ENCODE data around the gene CDCA5. TPM values are rescaled to one million over a fixed set of nuclear protein-coding genes. Genes with fewer than 3 reads are reported as not detected.

The CDCA5 gene
- total RNA-seq, 1 donor from 2014 or later, result 16.5 TPM

GRCh38 chr11:65130631-65131416, 47.0 kb upstream of the CDCA5 start:
- H3K4me3 Mint-ChIP-seq, result no peak overlapping the region
- no peaks in the 10 kb centered on the region for H3K27me3 Mint-ChIP-seq (ENCODE audit: low read depth)
- H3K36me3 Mint-ChIP-seq, result peaks cover 7% of the 10 kb centered on the region
- peaks cover 22% of the 10 kb centered on the region for H3K4me1 Mint-ChIP-seq
- H3K9me3 Mint-ChIP-seq, result no peaks in the 10 kb centered on the region
- DNase-seq (ENCODE audit: low spot score in 2 of 2, unreplicated experiment in 2 of 2), result no peak
- no peak for TF ChIP-seq CTCF (IDR thresholded peaks at IDR 0.05; ENCODE audit: unreplicated experiment)
- H3K27ac Mint-ChIP-seq, result no peak overlapping the region

DNA sequence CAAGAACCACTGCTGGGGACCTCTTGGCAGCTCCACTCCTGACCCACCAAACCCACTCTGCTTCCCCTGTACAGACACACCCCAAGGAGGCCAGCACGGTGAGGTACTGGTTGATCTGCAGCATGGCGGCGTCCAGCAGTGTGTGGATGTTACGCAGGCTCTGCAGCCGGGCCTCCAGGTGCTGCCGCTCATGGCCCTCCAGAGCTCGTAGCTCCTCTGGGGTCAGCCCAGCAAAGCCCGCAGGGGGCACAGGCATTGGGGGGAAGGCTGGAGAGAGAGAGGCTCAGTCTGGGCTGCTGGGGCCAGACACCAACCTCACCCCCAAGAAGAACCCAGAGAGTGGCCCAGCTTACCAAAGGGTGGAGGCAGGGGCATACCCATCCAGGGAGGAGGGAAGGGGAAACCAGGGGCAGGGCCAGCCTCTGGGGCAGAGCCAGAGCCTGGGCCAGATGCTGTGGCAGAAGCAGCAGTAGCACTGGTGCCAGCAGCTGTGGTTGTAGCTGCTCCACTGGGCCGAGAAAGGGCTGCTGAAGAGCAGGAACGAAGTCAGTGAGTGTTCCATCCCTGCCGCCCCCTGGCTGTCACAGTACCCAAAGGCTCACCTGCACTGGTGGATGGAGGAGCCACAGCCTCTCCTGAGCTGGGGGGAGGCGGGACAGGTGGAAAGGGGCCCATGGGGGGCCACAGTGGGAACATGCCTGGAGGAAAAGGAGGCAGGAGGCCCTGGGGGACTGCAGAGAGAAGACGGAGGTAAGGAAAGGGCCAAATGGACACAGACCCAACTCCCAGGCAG, 46.0 kb upstream of the CDCA5 start:
- no peak overlapping the region for H3K4me3 Mint-ChIP-seq
- H3K9me3 Mint-ChIP-seq, result no peaks in the 10 kb centered on the region
- H3K4me1 Mint-ChIP-seq, result peaks cover 15% of the 10 kb centered on the region
- H3K27me3 Mint-ChIP-seq (ENCODE audit: low read depth), result no peaks in the 10 kb centered on the region
- no peak overlapping the region for H3K27ac Mint-ChIP-seq
- TF ChIP-seq CTCF (IDR thresholded peaks at IDR 0.05; ENCODE audit: unreplicated experiment), result no peak
- peaks cover 7% of the 10 kb centered on the region for H3K36me3 Mint-ChIP-seq
- no peak for DNase-seq (ENCODE audit: low spot score in 2 of 2, unreplicated experiment in 2 of 2)

- DNase-seq (ENCODE audit: low spot score in 2 of 2, unreplicated experiment in 2 of 2), result no peak
- Mint-ChIP-seq H3K27me3 (ENCODE audit: low read depth) (no peaks in the 10 kb centered on the region), H3K9me3 (no peaks in the 10 kb centered on the region), H3K36me3 (peaks cover 9% of the 10 kb centered on the region), H3K4me1 (peaks cover 14% of the 10 kb centered on the region), H3K4me3 (no peak overlapping the region), H3K27ac (no peak overlapping the region)
- no peak for TF ChIP-seq CTCF (IDR thresholded peaks at IDR 0.05; ENCODE audit: unreplicated experiment)
Observed at GRCh38 chr11:65128182-65129145, 44.6 kb upstream of the CDCA5 start.

GRCh38 chr11:65127473-65128181, 43.8 kb upstream of the CDCA5 start:
- Mint-ChIP-seq H3K27me3 (ENCODE audit: low read depth) (no peaks in the 10 kb centered on the region), H3K36me3 (peaks cover 9% of the 10 kb centered on the region), H3K4me1 (peaks cover 11% of the 10 kb centered on the region), H3K9me3 (no peaks in the 10 kb centered on the region), H3K4me3 (no peak overlapping the region), H3K27ac (no peak overlapping the region)
- no peak for TF ChIP-seq CTCF (IDR thresholded peaks at IDR 0.05; ENCODE audit: unreplicated experiment)
- no peak for DNase-seq (ENCODE audit: low spot score in 2 of 2, unreplicated experiment in 2 of 2)
